Stimulated activated CD8-positive, alpha-beta memory T cell treated with anti-CD3 and anti-CD28 coated beads, Interleukin-12 subunit alpha, Interleukin-12 subunit beta, amount 100 ng/mL, for 1 hour (primary cell): ENCODE data around the gene UBXN6.

Experiments
- DNase-seq: peaks from one replicate; pipeline ENCODE4 v3.0.0-alpha.2; 2020; ENCODE audit warnings: low read depth

Gene UBXN6

GRCh38 chr19:4456843-4457653 is 546 bp downstream of the UBXN6 start:
- peak; percentile 27 for DNase-seq

GRCh38 chr19:4456476-4456842 is 1.1 kb downstream of the UBXN6 start:
- DNase-seq: no peak

GRCh38 chr19:4455719-4456475 is 1.7 kb downstream of the UBXN6 start:
- DNase-seq: no peak

GRCh38 chr19:4454747-4455718 is 2.6 kb downstream of the UBXN6 start:
- DNase-seq: no peak

GRCh38 chr19:4453232-4454179 is 4.1 kb downstream of the UBXN6 start:
- DNase-seq: no peak

- no peak for DNase-seq
Measured at GRCh38 chr19:4452230-4452990, 5.2 kb downstream of the UBXN6 start.

- DNase-seq: no peak
Measured at GRCh38 chr19:4449639-4450028, 8.0 kb downstream of the UBXN6 start.

GRCh38 chr19:4449022-4449638 is 8.5 kb downstream of the UBXN6 start:
- DNase-seq: no peak

GRCh38 chr19:4448147-4448985 is 9.2 kb downstream of the UBXN6 start:
- no peak for DNase-seq

GRCh38 chr19:4447327-4448146 is 10.1 kb downstream of the UBXN6 start:
- no peak for DNase-seq

- DNase-seq: no peak
Measured at GRCh38 chr19:4446704-4447200, 10.8 kb downstream of the UBXN6 start.

GRCh38 chr19:4445963-4446703 is 11.5 kb downstream of the UBXN6 start:
- DNase-seq: no peak

- DNase-seq: no peak
Measured at GRCh38 chr19:4444765-4445741, 12.5 kb downstream of the UBXN6 start.

GRCh38 chr19:4443966-4444764 is 13.4 kb downstream of the UBXN6 start:
- DNase-seq: no peak

- no peak for DNase-seq
Measured at GRCh38 chr19:4443188-4443587, 14.4 kb downstream of the UBXN6 start.
